ENCODE data around the gene TIPRL. TPM values are rescaled to one million over a fixed set of nuclear protein-coding genes. Genes with fewer than 3 reads are reported as not detected.
A peak's percentile ranks its signal among the peaks of the same experiment; 100 is the strongest.

TIPRL gene
- 24.3 TPM for total RNA-seq

GRCh38 chr1:168178638-168179437 is at the start of gene TIPRL:
TIPRL (plus strand) TSS chr1:168178962; CDS start chr1:168179078, 116 bp downstream.
- intact Hi-C loops (cut with DNase I), result no loop called here
- DNase-seq (ENCODE audit: low spot score), result peak; percentile 97
- ATAC-seq, result peak; percentile 98

- no peak for ATAC-seq
- intact Hi-C loops (cut with DNase I), result no loop called here
- no peak for DNase-seq (ENCODE audit: low spot score)
These were observed 48.8 kb upstream of the TIPRL start for GRCh38 chr1:168129933-168130332.

GRCh38 chr1:168134132-168134531 is 44.6 kb upstream of the TIPRL start:
- DNase-seq (ENCODE audit: low spot score), result no peak
- no peak for ATAC-seq
- intact Hi-C loops (cut with DNase I), result no loop called here

GRCh38 chr1:168134642-168135041 is 44.1 kb upstream of the TIPRL start:
- no peak for DNase-seq (ENCODE audit: low spot score)

GRCh38 chr1:168135116-168135920 is 43.4 kb upstream of the TIPRL start:
- DNase-seq (ENCODE audit: low spot score) (no peak), ATAC-seq (peak; percentile 16)
- intact Hi-C loops (cut with DNase I), result no loop called here

More at GRCh38 chr1:168134642-168135041, 44.1 kb upstream of the TIPRL start:
- no peak for ATAC-seq
- intact Hi-C loops (cut with DNase I), result no loop called here

GRCh38 chr1:168135921-168136708 is 42.6 kb upstream of the TIPRL start:
- intact Hi-C loops (cut with DNase I), result no loop called here
- DNase-seq (ENCODE audit: low spot score), result peak; percentile 60
- ATAC-seq, result peak; percentile 59

GRCh38 chr1:168136709-168137514 is 41.9 kb upstream of the TIPRL start, which contains the start of gene GPR161:
GPR161 (minus strand) TSS chr1:168136930; CDS start chr1:168104850, 32,080 bp downstream.
- ATAC-seq, result peak; percentile 60
- peak; percentile 75 for DNase-seq (ENCODE audit: low spot score)
- intact Hi-C loops (cut with DNase I), result no loop called here

- no peak for DNase-seq (ENCODE audit: low spot score)
- intact Hi-C loops (cut with DNase I), result no loop called here
- peak; percentile 52 for ATAC-seq
These were observed 41.3 kb upstream of the TIPRL start for GRCh38 chr1:168137515-168137821.

GRCh38 chr1:168138134-168138533 is 40.6 kb upstream of the TIPRL start:
- no peak for ATAC-seq
- intact Hi-C loops (cut with DNase I), result no loop called here
- DNase-seq (ENCODE audit: low spot score), result no peak

- DNase-seq (ENCODE audit: low spot score) (no peak), ATAC-seq (no peak)
- intact Hi-C loops (cut with DNase I), result no loop called here
These were observed 39.7 kb upstream of the TIPRL start for GRCh38 chr1:168139070-168139469.

- intact Hi-C loops (cut with DNase I), result no loop called here
- no peak for DNase-seq (ENCODE audit: low spot score)
- ATAC-seq, result no peak
These were observed 36.8 kb upstream of the TIPRL start for GRCh38 chr1:168141871-168142385.

GRCh38 chr1:168145184-168146159 is 33.3 kb upstream of the TIPRL start:
- DNase-seq (ENCODE audit: low spot score), result peak; percentile 95
- intact Hi-C loops (cut with DNase I), result no loop called here
- peak; percentile 92 for ATAC-seq

- intact Hi-C loops (cut with DNase I), result no loop called here
- DNase-seq (ENCODE audit: low spot score), result no peak
- no peak for ATAC-seq
These were observed 32.6 kb upstream of the TIPRL start for GRCh38 chr1:168146160-168146539.

GRCh38 chr1:168146626-168147025 is 32.1 kb upstream of the TIPRL start:
- intact Hi-C loops (cut with DNase I), result no loop called here
- ATAC-seq (no peak), DNase-seq (ENCODE audit: low spot score) (no peak)

GRCh38 chr1:168148916-168149315 is 29.8 kb upstream of the TIPRL start:
- DNase-seq (ENCODE audit: low spot score), result no peak
- intact Hi-C loops (cut with DNase I), result no loop called here
- peak; percentile 40 for ATAC-seq

GRCh38 chr1:168150283-168150682 is 28.5 kb upstream of the TIPRL start:
- no peak for ATAC-seq
- DNase-seq (ENCODE audit: low spot score), result no peak
- intact Hi-C loops (cut with DNase I), result no loop called here

- DNase-seq (ENCODE audit: low spot score) (no peak), ATAC-seq (no peak)
- intact Hi-C loops (cut with DNase I), result no loop called here
These were observed 26.8 kb upstream of the TIPRL start for GRCh38 chr1:168151935-168152334.
